Mesenchymal stem cell (in vitro differentiated cells and primary cell): ENCODE data around the gene TRIM60. TPM values are rescaled to one million over a fixed set of nuclear protein-coding genes. Genes with fewer than 3 reads are reported as not detected.

Source experiments
- DNase-seq: peaks from one replicate; pipeline ENCODE4 v3.0.0-alpha.2; 2013
- H2AFZ ChIP-seq: one replicate; pipeline ENCODE4 v1.6.1; 2013; ENCODE audit warnings: low read depth, mild to moderate bottlenecking, control low read depth, inconsistent platforms, low read length, moderate library complexity
- H2AK5ac ChIP-seq: 2 replicates; pipeline ENCODE4 v1.6.1; 2013; ENCODE audit warnings: low read length, moderate library complexity, mild to moderate bottlenecking, inconsistent platforms; ENCODE audit not compliant: severe bottlenecking
- H2BK120ac ChIP-seq: one replicate; pipeline ENCODE4 v1.6.1; 2013; ENCODE audit warnings: low read depth, mild to moderate bottlenecking, inconsistent platforms, low read length, moderate library complexity
- H2BK12ac ChIP-seq, 2 experiments: one replicate each; pipeline ENCODE4 v1.6.1; 2013; ENCODE audit warnings: inconsistent platforms in 2 of 2, low read length in 2 of 2, mild to moderate bottlenecking in 2 of 2, moderate library complexity in 2 of 2, control low read depth in 1 of 2
- H2BK15ac ChIP-seq: one replicate; pipeline ENCODE4 v1.6.1; 2013; ENCODE audit warnings: mild to moderate bottlenecking, low read depth, inconsistent platforms; ENCODE audit not compliant: poor library complexity, severe bottlenecking
- H2BK5ac ChIP-seq: 2 replicates; pipeline ENCODE4 v1.6.1; 2013; ENCODE audit warnings: low read depth, mild to moderate bottlenecking, low read length, control low read depth, inconsistent platforms; ENCODE audit not compliant: poor library complexity, severe bottlenecking
- H3K14ac ChIP-seq, 2 experiments: one replicate each; pipeline ENCODE4 v1.6.1; 2013; ENCODE audit warnings: inconsistent platforms in 2 of 2, low read length in 2 of 2, control low read depth in 1 of 2, mild to moderate bottlenecking in 1 of 2, moderate library complexity in 1 of 2
- H3K18ac ChIP-seq, 2 experiments: one replicate each; pipeline ENCODE4 v1.6.1; 2013; ENCODE audit warnings: inconsistent platforms in 2 of 2, low read length in 2 of 2, control low read depth in 1 of 2, low read depth in 1 of 2, mild to moderate bottlenecking in 1 of 2
- H3K23ac ChIP-seq, 2 experiments: one replicate each; pipeline ENCODE4 v1.6.1; 2013; ENCODE audit warnings: inconsistent platforms in 2 of 2, low read length in 2 of 2, mild to moderate bottlenecking in 2 of 2, moderate library complexity in 2 of 2, control low read depth in 1 of 2
- H3K27ac ChIP-seq: 2 replicates; pipeline ENCODE4 v1.5.1; 2013; ENCODE audit warnings: mild to moderate bottlenecking, moderate library complexity, low read length, control low read depth, inconsistent platforms; ENCODE audit not compliant: poor library complexity, severe bottlenecking
- H3K27me3 ChIP-seq, 2 experiments: 2 replicates each; pipeline versions ENCODE4 v1.6.1 to v1.7.0; 2013; ENCODE audit warnings: low read length in 2 of 2, mild to moderate bottlenecking in 2 of 2, moderate library complexity in 2 of 2, control low read depth in 1 of 2, inconsistent platforms in 1 of 2; ENCODE audit not compliant: control insufficient read depth in 1 of 2, insufficient read depth in 1 of 2
- H3K36me3 ChIP-seq, 2 experiments: 2 replicates each; pipeline versions ENCODE4 v1.6.1 to v1.7.0; 2013; ENCODE audit warnings: low read length in 2 of 2, control low read depth in 1 of 2, inconsistent platforms in 1 of 2, low read depth in 1 of 2, mild to moderate bottlenecking in 1 of 2; ENCODE audit not compliant: insufficient read depth in 2 of 2, control insufficient read depth in 1 of 2
- H3K4ac ChIP-seq, 2 experiments: one replicate each; pipeline ENCODE4 v1.6.1; 2013; ENCODE audit warnings: inconsistent platforms in 2 of 2, low read length in 2 of 2, mild to moderate bottlenecking in 2 of 2, moderate library complexity in 2 of 2, control low read depth in 1 of 2, low read depth in 1 of 2
- H3K4me1 ChIP-seq: 2 replicates; pipeline ENCODE4 v1.6.1; 2013; ENCODE audit warnings: low read depth, low read length, control low read depth; ENCODE audit not compliant: control insufficient read depth, insufficient read depth
- H3K4me2 ChIP-seq: 2 replicates; pipeline ENCODE4 v1.6.1; 2013; ENCODE audit warnings: low read length, mild to moderate bottlenecking, inconsistent platforms; ENCODE audit not compliant: poor library complexity, severe bottlenecking
- H3K4me3 ChIP-seq, 2 experiments: 2 replicates each; pipeline versions ENCODE4 v1.5.1 to v1.7.0; 2013; ENCODE audit warnings: low read length in 2 of 2, mild to moderate bottlenecking in 2 of 2, control low read depth in 1 of 2, low read depth in 1 of 2; ENCODE audit not compliant: insufficient read depth in 1 of 2
- H3K79me1 ChIP-seq: replicated peaks from 2 replicates; pipeline ENCODE4 v1.6.1; 2013; ENCODE audit warnings: mild to moderate bottlenecking, control low read depth, low read length, inconsistent platforms; ENCODE audit not compliant: poor library complexity, severe bottlenecking
- H3K9ac ChIP-seq: 2 replicates; pipeline ENCODE4 v1.7.0; 2013; ENCODE audit warnings: mild to moderate bottlenecking, low read length, moderate library complexity
- H3K9me3 ChIP-seq: 2 replicates; pipeline ENCODE4 v1.7.0; 2013; ENCODE audit warnings: mild to moderate bottlenecking, low read length; ENCODE audit not compliant: control insufficient read depth
- H4K8ac ChIP-seq: one replicate; pipeline ENCODE4 v1.6.1; 2013; ENCODE audit warnings: inconsistent platforms, mild to moderate bottlenecking, low read length, moderate library complexity
- H4K91ac ChIP-seq: one replicate; pipeline ENCODE4 v1.6.1; 2013; ENCODE audit warnings: mild to moderate bottlenecking, low read length, inconsistent platforms
- WGBS: methylation state at CpG from one replicate; pipeline ENCODE4 v1.1.7; 2013; ENCODE audit warnings: mixed read lengths; 5-methylcytosine and 5-hydroxymethylcytosine counted together
- small RNA-seq: library from polyadenylated mRNA; stranded (forward); fragments of <200 nt; extraction: miRNeasy Mini kit (QIAGEN cat#:217004); gene quantifications from one replicate; pipeline ENCODE3, GENCODE V24; 2013; ENCODE audit warnings: low read depth

The TRIM60 gene

GRCh38 chr4:165085946-165086345 is 54.1 kb downstream of the TRIM60 start:
- no peak overlapping the region for H2AFZ ChIP-seq
- no peak overlapping the region for H2BK12ac ChIP-seq
- H3K4me1 ChIP-seq = no peaks in the 10 kb centered on the region
- no peak overlapping the region for H2AK5ac ChIP-seq
- no peak overlapping the region for H3K4ac ChIP-seq
- H3K36me3 ChIP-seq = peaks cover 13 to 37% of the 10 kb centered on the region in 2 experiments
- H3K4me3 ChIP-seq = no peak overlapping the region
- no peak for DNase-seq
- no peak overlapping the region for H3K27ac ChIP-seq
- H4K8ac ChIP-seq = no peak overlapping the region
- H3K79me1 ChIP-seq = peaks cover 3% of the 10 kb centered on the region
- H2BK120ac ChIP-seq = no peak overlapping the region
- no peak overlapping the region for H3K4me2 ChIP-seq
- WGBS = 98% methylated on average over 2 of the region's 2 CpGs
- no peak overlapping the region for H3K9ac ChIP-seq
- no peak overlapping the region for H2BK5ac ChIP-seq
- H3K18ac ChIP-seq = no peak overlapping the region
- no peaks in the 10 kb centered on the region for H3K27me3 ChIP-seq
- no peak overlapping the region for H3K14ac ChIP-seq
- H3K23ac ChIP-seq = no peak overlapping the region
- H2BK15ac ChIP-seq = no peak overlapping the region
- no peaks in the 10 kb centered on the region for H3K9me3 ChIP-seq
- H4K91ac ChIP-seq = no peak overlapping the region

GRCh38 chr4:165088366-165088765 is 56.6 kb downstream of the TRIM60 start:
- no peak for DNase-seq
- H3K4ac ChIP-seq = no peak overlapping the region
- H3K23ac ChIP-seq = no peak overlapping the region
- no peaks in the 10 kb centered on the region for H3K9me3 ChIP-seq
- H2BK5ac ChIP-seq = no peak overlapping the region
- no peak overlapping the region for H2BK120ac ChIP-seq
- no peaks in the 10 kb centered on the region for H3K4me1 ChIP-seq
- H4K91ac ChIP-seq = no peak overlapping the region
- no peak overlapping the region for H3K27ac ChIP-seq
- H2BK12ac ChIP-seq = no peak overlapping the region
- WGBS = 90% methylated on average over 3 of the region's 3 CpGs
- H4K8ac ChIP-seq = no peak overlapping the region
- H3K4me2 ChIP-seq = no peak overlapping the region
- H3K79me1 ChIP-seq = peaks cover 3% of the 10 kb centered on the region
- no peak overlapping the region for H3K4me3 ChIP-seq
- no peak overlapping the region for H3K14ac ChIP-seq
- no peak overlapping the region for H3K9ac ChIP-seq
- no peaks in the 10 kb centered on the region for H3K27me3 ChIP-seq
- H2AK5ac ChIP-seq = no peak overlapping the region
- H2BK15ac ChIP-seq = no peak overlapping the region
- peaks cover 13 to 37% of the 10 kb centered on the region in 2 experiments for H3K36me3 ChIP-seq
- H2AFZ ChIP-seq = no peak overlapping the region
- H3K18ac ChIP-seq = no peak overlapping the region

Small RNAs within 50 kb of the gene (small RNA-seq; reads per million reads assigned to genes)
- gene AC106872.12 = not detected
